SK-N-SH treated with all-trans-retinoic acid at 6 μM for 48 hours (cell line): Measurements from ENCODE around the gene ELOVL2.

Source experiments
- ATAC-seq: fragments of 200-7000 bp; cut with Tn5 transposase; 3 replicates; pipeline ENCODE4 v1.9.1; 2020; ENCODE audit warnings: mild to moderate bottlenecking, moderate library complexity
- ARNTL ChIP-seq: fragments of 450-650 bp; formaldehyde crosslinking; IDR thresholded peaks from 2 replicates; pipeline ENCODE4 v1.5.0; 2020; ENCODE audit warnings: low read depth, mild to moderate bottlenecking, moderate library complexity, borderline replicate concordance
- BACH2 ChIP-seq: fragments of 250-450 bp; sonication (Bioruptor Pico); IDR thresholded peaks from 2 replicates; pipeline ENCODE4 v1.9.0; 2021; ENCODE audit warnings: mild to moderate bottlenecking, borderline replicate concordance
- CSDC2 ChIP-seq: fragments of 250-450 bp; sonication (Bioruptor Pico); IDR thresholded peaks from 2 replicates; pipeline ENCODE4 v1.5.0; 2020; ENCODE audit warnings: mild to moderate bottlenecking, moderate library complexity
- CSRNP3 ChIP-seq: fragments of 250-450 bp; sonication (Bioruptor Pico); IDR thresholded peaks from 2 replicates; pipeline ENCODE4 v1.5.1; 2021; ENCODE audit warnings: mild to moderate bottlenecking, moderate library complexity
- ESRRG ChIP-seq: fragments of 250-450 bp; sonication (Bioruptor Pico); IDR thresholded peaks from 2 replicates; pipeline ENCODE4 v1.6.1; 2021; ENCODE audit warnings: mild to moderate bottlenecking
- GLIS3 ChIP-seq: fragments of 250-450 bp; sonication (Bioruptor Pico); IDR thresholded peaks from 2 replicates; pipeline ENCODE4 v1.5.0; 2020; ENCODE audit warnings: mild to moderate bottlenecking, moderate library complexity
- ISL1 ChIP-seq: fragments of 250-450 bp; sonication (Bioruptor Pico); IDR thresholded peaks from 2 replicates; pipeline ENCODE4 v2.1.2; 2022; ENCODE audit warnings: mild to moderate bottlenecking, moderate library complexity
- PATZ1 ChIP-seq: fragments of 250-450 bp; sonication (Bioruptor Pico); IDR thresholded peaks from 2 replicates; pipeline ENCODE4 v1.8.0; 2020; ENCODE audit warnings: mild to moderate bottlenecking, moderate library complexity, borderline replicate concordance
- POU6F1 ChIP-seq: fragments of 250-450 bp; sonication (Bioruptor Pico); IDR thresholded peaks from 2 replicates; pipeline ENCODE4 v1.8.0; 2021; ENCODE audit warnings: low read depth, mild to moderate bottlenecking, moderate library complexity, borderline replicate concordance
- PPARA ChIP-seq: fragments of 250-450 bp; sonication (Bioruptor Pico); IDR thresholded peaks from 2 replicates; pipeline ENCODE4 v1.5.0; 2020; ENCODE audit warnings: mild to moderate bottlenecking, borderline replicate concordance
- RARB ChIP-seq: fragments of 250-450 bp; sonication (Bioruptor Pico); IDR thresholded peaks from 2 replicates; pipeline ENCODE4 v1.8.0; 2021; ENCODE audit warnings: mild to moderate bottlenecking, moderate library complexity
- SNAI2 ChIP-seq: fragments of 250-450 bp; sonication (Bioruptor Pico); IDR thresholded peaks from 2 replicates; pipeline ENCODE4 v1.5.0; 2020; ENCODE audit warnings: mild to moderate bottlenecking, moderate library complexity
- TCF4 ChIP-seq: fragments of 250-450 bp; sonication (Bioruptor Pico); IDR thresholded peaks from 2 replicates; pipeline ENCODE4 v1.8.0; 2021; ENCODE audit warnings: mild to moderate bottlenecking, moderate library complexity, borderline replicate concordance
- TOX ChIP-seq: fragments of 250-450 bp; sonication (Bioruptor Pico); IDR thresholded peaks from 2 replicates; pipeline ENCODE4 v1.8.0; 2021; ENCODE audit warnings: mild to moderate bottlenecking, moderate library complexity, borderline replicate concordance
- ZC3H10 ChIP-seq: fragments of 250-450 bp; sonication (Bioruptor Pico); IDR thresholded peaks from 2 replicates; pipeline ENCODE4 v1.5.1; 2021; ENCODE audit warnings: mild to moderate bottlenecking, moderate library complexity
- ZFP30 ChIP-seq: fragments of 450-650 bp; formaldehyde crosslinking; IDR thresholded peaks from 2 replicates; pipeline ENCODE4 v1.5.0; 2022; ENCODE audit warnings: mild to moderate bottlenecking, moderate library complexity
- ZNF565 ChIP-seq: fragments of 450-650 bp; formaldehyde crosslinking; conservative IDR thresholded peaks from 2 replicates; pipeline ENCODE4 v1.5.0; 2020; ENCODE audit warnings: low read depth, mild to moderate bottlenecking, moderate library complexity
- ZNF70 ChIP-seq: fragments of 450-650 bp; formaldehyde crosslinking; IDR thresholded peaks from 2 replicates; pipeline ENCODE4 v1.5.0; 2020; ENCODE audit warnings: mild to moderate bottlenecking, moderate library complexity
- ZNF8 ChIP-seq: fragments of 450-650 bp; formaldehyde crosslinking; IDR thresholded peaks from 2 replicates; pipeline ENCODE4 v1.5.0; 2020; ENCODE audit warnings: mild to moderate bottlenecking, moderate library complexity
- TF ChIP-seq, protein P1 (sequence below): fragments of 250-450 bp; sonication (Bioruptor Pico); IDR thresholded peaks from 2 replicates; pipeline ENCODE4 v1.5.1; 2020; ENCODE audit warnings: low read depth, mild to moderate bottlenecking, moderate library complexity
- TF ChIP-seq, protein P2 (sequence below): fragments of 250-450 bp; sonication (Bioruptor Pico); IDR thresholded peaks from 2 replicates; pipeline ENCODE4 v1.5.0; 2020; ENCODE audit warnings: mild to moderate bottlenecking, moderate library complexity

Gene ELOVL2

GRCh38 chr6:11011787-11012234, 32.3 kb downstream of the ELOVL2 start:
- ATAC-seq, result peak; percentile 26; the same call in 1 of the 3 replicates
- TF ChIP-seq PPARA (CRISPR knock-in tag) (no peak), ISL1 (CRISPR knock-in tag) (no peak), GLIS3 (no peak), PATZ1 (no peak), ARNTL (CRISPR knock-in tag) (no peak), ZC3H10 (CRISPR knock-in tag) (no peak), RARB (CRISPR knock-in tag) (no peak), BACH2 (CRISPR knock-in tag) (no peak), ZNF70 (no peak), POU6F1 (no peak), CSRNP3 (CRISPR knock-in tag) (no peak), ZNF565 (no peak), ZFP30 (no peak), ESRRG (CRISPR knock-in tag) (no peak), SNAI2 (no peak), CSDC2 (CRISPR knock-in tag) (no peak), TCF4 (CRISPR knock-in tag) (no peak)
- TF ChIP-seq, all 23 proteins: peak for 0

DNA sequence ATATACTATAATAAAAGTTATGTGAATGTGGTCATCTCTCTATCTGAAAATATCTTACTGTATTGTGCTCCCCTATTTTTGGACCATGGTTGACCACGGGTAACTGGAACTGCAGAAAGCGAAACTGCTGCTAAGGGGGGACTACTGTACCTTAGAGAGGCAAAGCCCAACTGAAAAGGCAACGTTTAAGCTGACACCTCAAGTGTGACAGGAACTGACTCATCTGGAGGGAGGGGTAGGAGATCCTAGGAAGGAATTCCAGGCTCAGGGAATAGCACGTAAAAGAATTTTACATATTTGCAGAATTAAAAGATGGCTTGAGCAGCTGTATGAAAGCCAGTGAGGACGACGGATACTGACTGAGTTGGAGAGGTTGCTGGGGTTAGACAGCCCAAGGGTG, 34.8 kb downstream of the ELOVL2 start:
- ATAC-seq, result peak; percentile 68
- TF ChIP-seq ESRRG (CRISPR knock-in tag), result no peak
- TF ChIP-seq PATZ1, result no peak

DNA sequence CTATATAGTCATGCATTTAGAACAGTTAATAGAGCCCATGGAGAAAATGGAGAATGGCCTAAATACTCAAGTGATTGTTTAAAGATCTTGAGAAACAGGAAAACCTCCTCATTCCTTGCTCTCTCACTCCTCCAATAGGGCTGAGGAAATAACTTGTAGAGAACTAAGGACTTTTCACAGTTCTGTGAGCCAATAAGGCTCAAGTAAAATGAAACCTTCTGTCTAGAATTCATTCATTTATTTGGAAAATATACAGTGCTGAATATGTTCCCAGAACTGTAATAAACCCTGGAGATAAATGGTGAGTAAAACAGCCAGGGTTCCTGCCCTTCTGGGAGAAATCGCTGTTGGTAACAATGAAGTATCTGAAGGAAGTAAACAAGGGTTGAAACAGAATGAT, 35.3 kb downstream of the ELOVL2 start:
- TF ChIP-seq ZNF8 (CRISPR knock-in tag) (no peak), RARB (CRISPR knock-in tag) (no peak)
- ATAC-seq, result peak; percentile 39

GRCh38 chr6:11007715-11008608, 36.1 kb downstream of the ELOVL2 start:
- no peak for TF ChIP-seq SNAI2
- peak; percentile 66 for ATAC-seq

DNA sequence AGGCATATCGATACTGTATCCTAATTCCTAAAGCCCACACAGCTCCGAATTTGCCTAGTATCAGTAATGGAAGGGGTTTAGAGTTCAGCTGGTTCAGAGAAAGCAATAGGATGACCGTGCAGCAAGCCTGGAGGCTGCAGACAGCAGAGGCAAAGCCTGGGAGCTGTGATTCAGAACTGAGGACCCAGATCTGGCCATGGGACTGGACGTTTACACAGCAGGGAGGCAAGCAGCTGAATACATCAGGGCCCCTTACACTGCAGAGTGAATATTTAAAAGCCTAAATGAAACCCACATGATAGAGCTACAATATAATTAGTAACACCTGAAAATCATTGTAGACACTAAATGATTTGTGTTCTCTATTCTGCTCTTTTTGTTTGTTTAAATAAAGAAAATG, 38.0 kb downstream of the ELOVL2 start:
- no peak for ATAC-seq

More for the DNA sequence above, 38.0 kb downstream of the ELOVL2 start:
- TF ChIP-seq ZNF70 (no peak), TOX (no peak), BACH2 (CRISPR knock-in tag) (no peak), ZC3H10 (CRISPR knock-in tag) (no peak), CSDC2 (CRISPR knock-in tag) (no peak), PPARA (CRISPR knock-in tag) (no peak), ESRRG (CRISPR knock-in tag) (no peak), ISL1 (CRISPR knock-in tag) (no peak), PATZ1 (no peak), ARNTL (CRISPR knock-in tag) (no peak)
- TF ChIP-seq, protein P1, sequence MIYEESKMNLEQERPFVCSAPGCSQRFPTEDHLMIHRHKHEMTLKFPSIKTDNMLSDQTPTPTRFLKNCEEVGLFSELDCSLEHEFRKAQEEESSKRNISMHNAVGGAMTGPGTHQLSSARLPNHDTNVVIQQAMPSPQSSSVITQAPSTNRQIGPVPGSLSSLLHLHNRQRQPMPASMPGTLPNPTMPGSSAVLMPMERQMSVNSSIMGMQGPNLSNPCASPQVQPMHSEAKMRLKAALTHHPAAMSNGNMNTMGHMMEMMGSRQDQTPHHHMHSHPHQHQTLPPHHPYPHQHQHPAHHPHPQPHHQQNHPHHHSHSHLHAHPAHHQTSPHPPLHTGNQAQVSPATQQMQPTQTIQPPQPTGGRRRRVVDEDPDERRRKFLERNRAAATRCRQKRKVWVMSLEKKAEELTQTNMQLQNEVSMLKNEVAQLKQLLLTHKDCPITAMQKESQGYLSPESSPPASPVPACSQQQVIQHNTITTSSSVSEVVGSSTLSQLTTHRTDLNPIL, result no peak
- TF ChIP-seq, protein P2, sequence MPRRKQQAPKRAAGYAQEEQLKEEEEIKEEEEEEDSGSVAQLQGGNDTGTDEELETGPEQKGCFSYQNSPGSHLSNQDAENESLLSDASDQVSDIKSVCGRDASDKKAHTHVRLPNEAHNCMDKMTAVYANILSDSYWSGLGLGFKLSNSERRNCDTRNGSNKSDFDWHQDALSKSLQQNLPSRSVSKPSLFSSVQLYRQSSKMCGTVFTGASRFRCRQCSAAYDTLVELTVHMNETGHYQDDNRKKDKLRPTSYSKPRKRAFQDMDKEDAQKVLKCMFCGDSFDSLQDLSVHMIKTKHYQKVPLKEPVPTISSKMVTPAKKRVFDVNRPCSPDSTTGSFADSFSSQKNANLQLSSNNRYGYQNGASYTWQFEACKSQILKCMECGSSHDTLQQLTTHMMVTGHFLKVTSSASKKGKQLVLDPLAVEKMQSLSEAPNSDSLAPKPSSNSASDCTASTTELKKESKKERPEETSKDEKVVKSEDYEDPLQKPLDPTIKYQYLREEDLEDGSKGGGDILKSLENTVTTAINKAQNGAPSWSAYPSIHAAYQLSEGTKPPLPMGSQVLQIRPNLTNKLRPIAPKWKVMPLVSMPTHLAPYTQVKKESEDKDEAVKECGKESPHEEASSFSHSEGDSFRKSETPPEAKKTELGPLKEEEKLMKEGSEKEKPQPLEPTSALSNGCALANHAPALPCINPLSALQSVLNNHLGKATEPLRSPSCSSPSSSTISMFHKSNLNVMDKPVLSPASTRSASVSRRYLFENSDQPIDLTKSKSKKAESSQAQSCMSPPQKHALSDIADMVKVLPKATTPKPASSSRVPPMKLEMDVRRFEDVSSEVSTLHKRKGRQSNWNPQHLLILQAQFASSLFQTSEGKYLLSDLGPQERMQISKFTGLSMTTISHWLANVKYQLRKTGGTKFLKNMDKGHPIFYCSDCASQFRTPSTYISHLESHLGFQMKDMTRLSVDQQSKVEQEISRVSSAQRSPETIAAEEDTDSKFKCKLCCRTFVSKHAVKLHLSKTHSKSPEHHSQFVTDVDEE (CRISPR knock-in tag), result no peak
